ENCODE measurements around the gene RUVBL1. TPM values are rescaled to one million over a fixed set of nuclear protein-coding genes. Genes with fewer than 3 reads are reported as not detected.

The RUVBL1 gene
- total RNA-seq, 4 donors from 2014 or later = 9.7 to 38.4 (median 16.6) TPM

- no peak for DNase-seq
- no peak for TF ChIP-seq POLR2A (IDR thresholded peaks at IDR 0.05)
- TF ChIP-seq, protein P1, sequence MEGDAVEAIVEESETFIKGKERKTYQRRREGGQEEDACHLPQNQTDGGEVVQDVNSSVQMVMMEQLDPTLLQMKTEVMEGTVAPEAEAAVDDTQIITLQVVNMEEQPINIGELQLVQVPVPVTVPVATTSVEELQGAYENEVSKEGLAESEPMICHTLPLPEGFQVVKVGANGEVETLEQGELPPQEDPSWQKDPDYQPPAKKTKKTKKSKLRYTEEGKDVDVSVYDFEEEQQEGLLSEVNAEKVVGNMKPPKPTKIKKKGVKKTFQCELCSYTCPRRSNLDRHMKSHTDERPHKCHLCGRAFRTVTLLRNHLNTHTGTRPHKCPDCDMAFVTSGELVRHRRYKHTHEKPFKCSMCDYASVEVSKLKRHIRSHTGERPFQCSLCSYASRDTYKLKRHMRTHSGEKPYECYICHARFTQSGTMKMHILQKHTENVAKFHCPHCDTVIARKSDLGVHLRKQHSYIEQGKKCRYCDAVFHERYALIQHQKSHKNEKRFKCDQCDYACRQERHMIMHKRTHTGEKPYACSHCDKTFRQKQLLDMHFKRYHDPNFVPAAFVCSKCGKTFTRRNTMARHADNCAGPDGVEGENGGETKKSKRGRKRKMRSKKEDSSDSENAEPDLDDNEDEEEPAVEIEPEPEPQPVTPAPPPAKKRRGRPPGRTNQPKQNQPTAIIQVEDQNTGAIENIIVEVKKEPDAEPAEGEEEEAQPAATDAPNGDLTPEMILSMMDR (IDR thresholded peaks at IDR 0.05) = no peak
- no peaks in the 10 kb centered on the region for H3K36me3 ChIP-seq
- H3K9me3 ChIP-seq = no peaks in the 10 kb centered on the region
- peaks cover 0 to 2% of the 10 kb centered on the region in 2 donors for H3K4me1 ChIP-seq
- intact Hi-C loops (cut with DNase I; ENCODE audit: low total_unique reads) = no loop called here
- peak overlapping the region; percentile 32 to 38 for H3K4me3 ChIP-seq
- no peaks in the 10 kb centered on the region for H3K27me3 ChIP-seq
- H3K27ac ChIP-seq = peak overlapping the region in 1 of 2 donors; percentile 39
Measured at GRCh38 chr3:128076483-128077201, 47.0 kb downstream of the RUVBL1 start.

DNA sequence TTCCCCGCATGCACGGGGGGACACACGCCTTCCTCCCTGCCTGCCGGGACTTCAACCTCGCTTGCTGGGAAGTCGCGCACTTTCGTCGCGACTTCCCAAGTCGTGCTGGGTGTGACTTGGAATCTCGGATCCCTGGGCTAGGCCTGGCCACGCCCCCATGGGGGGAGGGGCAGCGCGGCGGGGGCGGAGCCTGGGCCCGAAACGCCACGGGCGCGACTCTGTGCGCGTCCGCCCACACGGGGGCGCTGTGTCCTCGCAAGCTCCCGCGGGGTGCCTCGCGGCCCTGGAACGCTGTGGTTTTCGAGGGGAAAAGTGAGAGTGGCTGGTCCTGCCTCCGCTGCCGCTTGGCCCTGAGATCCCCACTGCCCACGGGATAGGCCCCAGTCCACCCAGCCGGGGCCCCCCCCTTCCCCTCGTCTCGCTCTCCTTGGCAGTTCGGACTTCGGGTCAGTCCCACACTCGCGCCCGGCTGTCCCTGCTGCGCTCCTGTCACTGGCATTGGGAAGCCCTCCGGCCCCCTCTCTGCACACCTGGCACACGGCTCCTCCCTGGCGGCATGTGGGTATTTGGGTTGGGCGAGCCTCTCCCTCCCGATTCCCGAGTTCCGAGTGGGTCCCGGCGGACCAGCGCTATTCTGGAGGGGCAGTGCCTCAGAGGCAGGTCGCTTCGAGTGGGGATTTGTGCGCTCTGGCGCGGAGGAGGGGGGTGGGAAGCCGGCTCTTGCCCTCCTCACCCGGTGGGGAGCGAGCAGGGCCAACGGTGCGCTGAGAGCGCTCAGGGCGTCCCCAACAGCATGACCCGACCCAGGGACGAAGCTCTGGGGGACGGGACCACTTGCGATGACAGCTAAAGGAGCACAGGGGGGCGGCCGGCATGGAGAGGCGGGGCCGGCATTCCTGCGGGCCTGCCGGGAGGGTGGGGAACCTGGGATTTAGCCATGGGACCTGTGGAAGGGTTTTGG lies 47.8 kb downstream of the RUVBL1 start:
- H3K27me3 ChIP-seq = no peaks in the 10 kb centered on the region
- no peaks in the 10 kb centered on the region for H3K9me3 ChIP-seq
- H3K36me3 ChIP-seq = no peaks in the 10 kb centered on the region
- TF ChIP-seq POLR2A (IDR thresholded peaks at IDR 0.05) = peak in 1 of 2 donors; percentile 2
- TF ChIP-seq, protein P1 (IDR thresholded peaks at IDR 0.05) = peak; percentile 89 to 97 (median 96)
- intact Hi-C loops (cut with DNase I; ENCODE audit: low total_unique reads) = no loop called here
- H3K4me1 ChIP-seq = peaks cover 0 to 2% of the 10 kb centered on the region in 2 donors
- DNase-seq = peak; percentile 83 to 91
- peak overlapping the region; percentile 19 to 42 for H3K27ac ChIP-seq
- peak overlapping the region; percentile 32 to 38 for H3K4me3 ChIP-seq

DNA sequence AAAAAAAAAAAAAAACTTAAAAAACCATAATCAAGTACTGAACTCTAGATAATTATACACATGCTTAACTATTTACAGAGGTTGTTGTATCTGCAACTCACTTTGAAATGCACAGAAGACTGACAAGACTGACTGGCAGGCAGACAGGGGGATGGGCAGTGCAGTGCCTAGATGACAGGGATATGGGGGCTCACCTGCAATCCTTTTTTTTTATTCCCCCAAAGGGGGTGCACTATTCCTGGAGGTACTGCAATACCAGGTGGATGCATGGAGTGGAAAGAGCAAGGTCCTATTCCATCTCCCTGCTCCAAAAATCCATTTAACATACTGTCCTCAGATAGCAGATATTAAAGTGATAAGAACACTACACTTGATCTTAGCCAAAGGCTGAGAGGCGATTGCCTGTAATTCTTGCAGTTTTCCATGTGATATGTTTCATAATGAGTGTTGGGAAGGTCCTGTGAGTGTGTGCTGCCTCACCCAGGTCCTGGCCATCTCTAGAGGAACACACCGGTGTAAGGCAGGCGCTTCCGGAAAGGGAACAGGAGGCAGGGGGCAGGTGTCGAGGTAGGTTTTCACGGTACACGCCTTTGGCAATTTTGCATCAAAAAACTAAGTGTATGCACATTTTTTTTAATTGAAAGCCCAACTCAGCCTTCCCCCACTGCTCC lies 48.6 kb downstream of the RUVBL1 start:
- no peaks in the 10 kb centered on the region for H3K9me3 ChIP-seq
- H3K36me3 ChIP-seq = no peaks in the 10 kb centered on the region
- peak overlapping the region; percentile 19 to 42 for H3K27ac ChIP-seq
- intact Hi-C loops (cut with DNase I; ENCODE audit: low total_unique reads) = no loop called here
- H3K4me3 ChIP-seq = peak overlapping the region; percentile 32 to 38
- TF ChIP-seq, protein P1 (IDR thresholded peaks at IDR 0.05) = no peak
- TF ChIP-seq POLR2A (IDR thresholded peaks at IDR 0.05) = no peak
- H3K27me3 ChIP-seq = no peaks in the 10 kb centered on the region
- no peak for DNase-seq
- H3K4me1 ChIP-seq = peaks cover 0 to 2% of the 10 kb centered on the region in 2 donors

GRCh38 chr3:128073807-128074206 lies 49.8 kb downstream of the RUVBL1 start:
- Histone ChIP-seq H3K9me3 (no peaks in the 10 kb centered on the region), H3K27ac (peak overlapping the region in 1 of 2 donors; percentile 3), H3K4me3 (no peak overlapping the region), H3K4me1 (peaks cover 0 to 2% of the 10 kb centered on the region in 2 donors), H3K27me3 (no peaks in the 10 kb centered on the region), H3K36me3 (no peaks in the 10 kb centered on the region)
- intact Hi-C loops (cut with DNase I; ENCODE audit: low total_unique reads) = no loop called here
- TF ChIP-seq, protein P1 (IDR thresholded peaks at IDR 0.05) = no peak
- TF ChIP-seq POLR2A (IDR thresholded peaks at IDR 0.05) = no peak
- no peak for DNase-seq

Data from uterus (tissue), 4 donors.